GM21786 (cell line): ENCODE results near the gene USP27X.

Experiments used
- ATAC-seq: cut with Tn5 transposase; IDR thresholded peaks from one replicate; pipeline ENCODE4 v1.9.1; 2021; ENCODE audit not compliant: unreplicated experiment

USP27X gene

DNA sequence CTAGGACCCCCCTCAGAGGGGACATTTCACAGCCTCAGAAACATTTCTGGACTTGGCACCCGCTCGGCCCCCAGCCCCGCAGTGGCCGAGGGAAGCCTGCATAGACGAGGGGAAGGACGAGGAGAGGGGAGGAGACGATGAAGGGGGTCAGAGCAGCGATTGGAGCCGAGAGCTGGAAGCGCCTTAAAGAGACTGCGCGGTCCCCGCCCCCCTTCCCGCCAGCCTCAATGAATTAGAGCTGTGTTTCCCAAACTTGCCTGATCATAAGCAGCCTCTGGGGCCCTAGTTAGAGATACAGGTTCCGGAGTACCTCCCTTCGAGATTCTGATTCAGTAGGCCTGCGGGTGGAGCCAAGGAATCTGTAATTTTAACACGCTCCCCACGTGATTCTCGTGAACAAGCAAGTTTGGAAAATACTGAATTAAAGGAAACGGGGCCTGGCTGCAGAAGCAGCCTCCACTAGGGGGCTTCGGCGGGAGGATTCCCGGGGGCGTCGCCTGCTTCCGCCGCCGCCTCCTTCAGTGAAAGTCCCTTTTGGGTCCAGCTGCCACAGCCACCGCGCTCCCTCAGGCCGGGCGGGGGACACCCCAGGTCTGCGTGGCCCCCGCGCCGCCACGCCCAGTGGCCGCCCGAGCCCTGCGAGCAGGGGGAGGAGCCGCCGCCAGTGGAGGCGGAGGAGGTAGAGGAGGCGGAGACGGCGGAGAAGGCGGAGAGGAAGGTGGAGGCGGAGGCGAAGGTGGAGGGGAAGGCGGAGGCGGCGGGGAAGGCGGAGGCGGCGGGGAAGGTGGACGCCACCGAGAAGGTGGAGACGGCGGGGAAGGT is at the start of gene USP27X:
TSS of gene USP27X (plus strand) at position 651 of the 822 bp plus-strand sequence. CDS start 824 bp downstream, outside the sequence.
- ATAC-seq, result peak; percentile 87

DNA sequence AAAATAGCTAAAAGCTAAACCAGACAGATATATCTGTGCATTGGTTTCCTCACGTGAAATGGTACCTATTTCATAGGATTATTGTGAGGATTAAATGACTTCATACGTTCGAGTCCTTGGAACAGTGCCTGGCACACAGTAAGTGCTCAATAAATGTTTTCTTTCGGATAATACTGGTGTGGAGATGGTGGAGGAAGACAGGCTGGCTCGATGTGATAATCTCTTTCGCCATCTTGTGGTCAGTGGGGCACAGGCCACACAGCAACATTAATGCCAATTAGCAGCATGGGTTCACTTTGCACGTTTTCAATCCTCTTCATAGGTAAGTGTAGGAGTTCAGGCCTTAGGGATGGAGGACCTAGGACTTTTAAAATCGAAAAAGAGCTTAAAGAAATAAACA is 40.9 kb upstream of the USP27X start:
- ATAC-seq, result peak; percentile 67

DNA sequence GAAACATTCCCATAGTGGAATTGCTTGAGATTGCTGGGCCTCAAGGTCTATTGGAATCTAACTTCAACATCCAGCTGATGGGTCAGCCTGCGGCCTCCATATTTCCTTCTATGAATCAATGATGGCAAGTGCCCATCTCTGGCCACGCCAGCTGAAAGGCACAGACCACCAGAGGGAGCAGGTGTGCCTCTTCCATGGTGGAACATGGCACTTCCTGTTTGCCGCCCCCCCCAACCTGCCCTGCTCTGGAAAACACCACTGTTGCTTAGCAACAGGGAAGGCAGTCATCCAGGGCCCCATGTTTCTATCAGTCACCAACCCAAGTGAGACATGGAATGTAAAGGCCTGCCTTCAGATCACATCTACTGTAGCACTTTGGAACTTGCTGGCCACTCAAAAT is 38.6 kb upstream of the USP27X start:
- ATAC-seq, result peak; percentile 49

DNA sequence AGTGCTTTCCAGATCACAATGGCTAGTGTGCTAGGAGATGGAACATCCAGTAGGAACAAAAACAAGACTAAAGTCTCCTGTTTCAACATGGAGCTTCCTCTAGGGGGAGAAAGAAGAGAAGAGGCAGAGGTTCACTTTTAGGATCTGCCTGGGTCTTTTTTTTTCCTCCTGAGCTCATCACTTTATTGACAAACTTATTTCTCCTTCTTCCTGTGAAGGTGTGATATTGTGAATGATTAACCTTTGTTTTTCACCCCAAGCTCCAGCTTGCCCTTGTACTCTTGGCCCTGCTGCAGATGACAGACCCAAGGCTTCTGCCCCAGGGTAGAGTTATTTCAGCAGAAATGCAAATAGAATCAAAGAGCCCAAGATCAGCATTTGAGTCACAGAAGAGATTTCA is 36.7 kb upstream of the USP27X start:
- ATAC-seq, result no peak

DNA sequence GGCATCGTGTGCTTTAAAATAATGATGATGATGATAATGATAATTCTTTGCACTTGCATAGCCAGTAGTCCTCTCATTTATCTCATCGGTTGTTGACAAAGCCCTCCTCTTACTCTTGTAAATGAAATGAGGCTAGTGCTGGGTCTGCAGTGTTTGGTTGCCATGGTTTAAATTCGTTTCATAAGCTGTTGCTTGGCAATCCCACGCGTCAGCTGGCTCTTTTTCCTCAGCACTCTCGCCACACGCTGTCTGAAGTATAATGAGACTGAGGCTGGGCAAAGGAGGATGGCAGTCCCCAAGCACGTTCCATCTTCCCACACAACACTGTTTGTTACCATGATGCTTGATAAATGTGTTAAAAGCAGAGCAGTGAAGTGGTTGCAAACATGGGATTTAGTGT is 34.7 kb upstream of the USP27X start:
- ATAC-seq, result no peak

DNA sequence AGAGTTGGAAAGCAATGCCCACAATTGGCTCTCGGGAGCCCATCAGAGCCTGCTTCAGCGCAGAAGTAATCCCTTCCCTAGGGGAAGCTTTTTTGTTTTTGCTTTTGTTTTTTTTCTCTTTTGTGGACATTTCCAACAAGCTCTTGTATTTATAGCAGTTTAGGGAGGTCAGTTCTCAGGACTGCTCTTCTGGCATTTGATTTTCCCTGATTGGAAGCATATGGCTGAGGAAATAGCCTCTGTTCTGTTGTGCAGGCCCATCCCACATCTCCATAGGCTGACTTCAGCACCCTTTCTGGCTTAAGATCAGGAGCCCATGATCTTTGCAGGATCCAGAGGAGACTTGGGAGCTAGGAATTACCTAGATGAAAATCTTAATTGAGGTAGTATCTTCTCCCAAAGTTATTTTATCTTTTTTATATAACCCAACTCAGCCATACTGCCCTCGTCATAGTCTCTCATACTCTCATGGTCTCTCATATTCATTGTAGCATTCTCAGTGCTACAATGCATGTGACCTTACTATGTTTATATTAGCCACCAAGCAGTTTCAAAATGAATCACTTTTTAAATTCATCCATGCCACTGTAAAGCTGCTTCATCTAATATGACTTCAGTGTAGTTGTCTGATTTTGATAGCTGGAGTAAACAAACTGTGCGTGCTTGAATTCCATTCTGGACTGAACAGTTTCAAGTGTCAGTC is 33.4 kb upstream of the USP27X start:
- ATAC-seq, result peak; percentile 69

DNA sequence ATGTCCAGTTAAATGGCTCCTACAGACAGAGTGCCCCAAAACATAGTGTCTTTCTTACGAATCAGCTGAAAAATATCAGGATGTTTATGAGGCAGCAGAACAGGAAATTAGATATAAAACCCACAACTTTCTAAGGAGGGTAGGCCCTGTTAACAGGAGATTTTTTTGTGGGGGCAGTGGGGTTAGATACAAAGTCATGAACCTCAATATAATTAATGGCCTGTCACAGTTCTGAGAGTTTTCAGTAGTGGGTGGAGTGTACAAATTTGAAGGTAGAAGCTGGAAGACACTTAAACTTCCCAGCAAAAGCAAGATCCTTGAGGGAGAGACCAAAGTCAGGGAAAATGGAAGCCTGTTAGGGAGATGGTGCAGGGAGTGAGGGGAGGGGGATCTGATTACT is 32.8 kb upstream of the USP27X start:
- no peak for ATAC-seq

DNA sequence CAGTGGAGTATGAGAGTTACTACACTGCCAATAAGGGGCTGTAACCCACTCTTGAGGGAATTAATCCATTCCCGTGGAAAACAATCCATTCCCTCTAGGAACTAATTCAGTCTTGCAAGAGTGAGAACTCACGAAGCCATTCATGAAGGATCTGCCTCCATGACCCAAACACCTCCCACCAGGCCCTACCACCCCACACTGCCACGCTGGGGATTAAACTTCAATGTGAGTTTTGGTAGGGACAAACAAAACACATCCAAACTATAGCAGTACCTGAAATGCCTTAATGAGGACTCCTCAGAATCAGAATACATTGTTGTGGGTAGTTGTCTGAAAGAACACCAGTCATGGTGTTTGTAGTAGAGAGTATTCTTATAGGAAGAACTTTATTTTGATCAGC is 31.0 kb upstream of the USP27X start:
- no peak for ATAC-seq

DNA sequence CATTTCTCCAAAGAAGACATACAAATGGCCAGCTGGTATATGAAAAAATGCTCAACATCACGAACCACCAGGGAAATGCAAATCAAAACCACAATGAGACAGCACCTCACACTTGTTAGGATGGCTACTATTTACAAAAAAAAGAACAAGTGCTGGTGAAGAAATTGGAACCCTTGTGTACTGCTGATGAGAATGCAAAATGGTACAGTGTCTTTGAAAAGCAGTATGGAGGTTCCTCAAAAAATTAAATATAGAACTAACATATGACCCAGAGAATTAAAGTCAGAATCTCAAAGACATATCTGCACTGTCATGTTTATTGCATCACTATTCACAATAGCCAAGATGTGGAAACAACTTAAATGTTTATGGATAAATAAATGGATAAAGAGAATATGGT is 29.3 kb upstream of the USP27X start:
- ATAC-seq, result no peak

DNA sequence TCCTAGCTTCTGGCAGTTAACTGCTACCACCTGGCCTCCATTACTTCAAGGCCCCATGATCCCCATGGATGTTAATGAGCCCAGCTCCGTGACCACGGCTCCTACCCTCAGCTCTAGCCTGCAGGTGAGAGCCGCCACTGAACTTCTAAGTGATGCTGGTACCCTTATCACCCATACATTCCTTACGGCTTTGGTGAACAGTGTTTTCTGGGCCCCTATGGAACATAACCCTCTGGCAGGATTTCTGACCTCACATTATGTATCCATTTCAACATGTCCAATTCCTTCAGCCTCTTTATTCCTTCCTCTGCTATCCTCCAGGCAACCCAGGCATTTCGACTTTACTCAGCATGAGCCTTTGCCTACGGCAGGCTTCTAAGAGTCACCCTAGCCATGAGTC is 25.6 kb upstream of the USP27X start:
- no peak for ATAC-seq

DNA sequence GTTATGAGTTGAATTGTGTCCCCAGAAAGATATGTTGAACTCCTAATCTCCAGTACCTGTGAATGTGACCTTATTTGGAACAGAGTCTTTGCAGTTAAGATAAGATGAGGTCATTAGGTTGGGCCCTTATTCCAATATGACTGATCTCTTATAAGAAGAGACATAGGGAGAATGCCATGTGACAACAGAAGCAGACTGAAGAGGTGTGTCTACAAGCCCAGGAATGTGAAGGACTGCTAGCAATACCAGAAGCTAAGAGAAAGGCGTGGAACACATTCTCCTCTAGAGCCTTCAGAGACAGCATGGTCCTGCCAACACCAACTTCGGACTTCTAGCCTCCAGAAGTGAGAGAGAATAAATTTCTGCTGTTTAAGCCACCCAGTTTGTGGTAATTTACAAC is 22.5 kb upstream of the USP27X start:
- ATAC-seq, result no peak

DNA sequence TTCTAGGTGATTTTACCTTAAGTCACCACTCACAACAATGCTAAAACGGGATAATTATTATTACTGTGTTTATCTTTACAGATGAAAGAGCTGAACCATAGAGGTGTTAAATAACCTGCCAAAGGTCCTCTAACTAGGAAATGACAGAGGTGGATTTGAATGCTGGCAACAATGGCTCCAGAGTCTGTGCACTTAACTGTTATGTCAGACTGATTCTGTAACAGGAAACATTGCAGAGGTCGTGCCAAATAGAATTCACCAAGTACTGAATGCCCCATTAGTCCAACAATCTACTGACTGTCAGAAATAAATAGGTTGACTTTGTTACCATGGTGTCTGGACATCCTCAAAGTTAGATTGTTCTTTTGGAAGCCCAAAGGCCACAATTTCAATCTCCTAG is 20.9 kb upstream of the USP27X start:
- no peak for ATAC-seq

DNA sequence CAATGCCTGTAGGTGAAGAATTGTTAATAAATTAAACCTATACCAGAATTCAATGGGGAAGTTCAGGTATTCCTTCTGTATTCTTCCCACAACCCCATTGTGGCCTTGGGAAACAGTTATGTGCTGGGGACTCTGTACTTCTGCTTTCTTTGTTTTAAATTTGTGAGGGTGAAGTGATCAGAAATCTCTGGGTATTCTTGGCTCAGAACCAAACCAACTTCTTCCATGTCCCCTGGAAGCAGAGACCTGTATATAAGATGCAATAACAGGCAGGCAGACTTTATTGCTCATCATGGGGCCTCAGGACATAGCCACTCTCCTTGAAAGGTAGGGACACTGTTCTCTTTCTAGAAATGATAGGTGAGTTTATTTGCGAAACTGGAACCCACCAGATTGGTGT is 19.8 kb upstream of the USP27X start:
- ATAC-seq, result no peak

DNA sequence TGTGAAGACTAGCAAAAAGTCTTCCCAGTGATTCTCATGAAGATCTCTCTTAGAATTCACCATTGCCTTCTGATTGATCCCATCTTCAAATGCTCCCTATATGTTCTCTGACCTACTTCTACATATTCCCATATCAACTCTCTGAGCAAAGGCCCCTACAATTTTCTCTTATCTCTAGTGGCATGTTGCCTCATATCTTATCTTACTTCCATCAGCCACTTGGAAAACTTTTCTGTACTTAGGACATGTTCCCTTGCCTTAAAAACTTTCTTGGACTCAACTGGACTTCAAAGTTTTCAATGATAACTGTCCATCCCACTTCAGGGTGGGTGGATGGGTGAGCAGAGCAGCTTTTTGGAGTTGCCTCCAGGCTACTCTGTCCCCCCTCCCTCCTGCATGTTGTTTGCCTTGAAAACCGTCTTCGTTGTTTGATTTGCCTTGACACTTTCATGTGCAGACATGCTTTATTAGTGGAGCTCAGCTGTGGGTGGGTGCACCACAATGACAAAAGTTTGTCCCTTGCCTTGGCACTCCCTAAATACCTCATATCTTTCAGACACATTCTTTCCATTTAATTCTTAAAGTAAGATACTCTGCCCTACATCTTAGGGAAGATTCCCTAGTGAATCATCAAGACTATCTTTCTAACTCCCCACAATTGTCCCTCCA is 18.3 kb upstream of the USP27X start:
- no peak for ATAC-seq

DNA sequence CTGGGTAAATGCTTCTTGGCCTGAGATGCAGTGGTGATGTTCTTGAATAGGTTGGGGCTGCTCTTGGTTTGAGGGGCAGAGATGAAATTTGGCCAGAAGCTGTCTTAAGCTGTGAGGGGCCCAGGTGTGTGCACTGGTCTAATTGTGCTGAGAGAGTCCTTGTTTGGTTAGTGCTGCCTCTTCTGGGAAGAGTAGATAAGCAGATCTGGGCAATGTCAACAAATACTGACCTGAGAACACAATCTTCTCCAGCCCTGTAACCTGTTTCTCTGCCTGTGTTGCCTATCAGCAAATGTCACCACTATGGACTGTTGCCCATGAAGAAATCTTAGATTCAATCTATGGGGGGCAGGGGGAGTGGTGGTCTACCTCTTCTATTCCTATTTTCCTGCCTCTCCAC is 17.2 kb upstream of the USP27X start:
- ATAC-seq, result no peak

DNA sequence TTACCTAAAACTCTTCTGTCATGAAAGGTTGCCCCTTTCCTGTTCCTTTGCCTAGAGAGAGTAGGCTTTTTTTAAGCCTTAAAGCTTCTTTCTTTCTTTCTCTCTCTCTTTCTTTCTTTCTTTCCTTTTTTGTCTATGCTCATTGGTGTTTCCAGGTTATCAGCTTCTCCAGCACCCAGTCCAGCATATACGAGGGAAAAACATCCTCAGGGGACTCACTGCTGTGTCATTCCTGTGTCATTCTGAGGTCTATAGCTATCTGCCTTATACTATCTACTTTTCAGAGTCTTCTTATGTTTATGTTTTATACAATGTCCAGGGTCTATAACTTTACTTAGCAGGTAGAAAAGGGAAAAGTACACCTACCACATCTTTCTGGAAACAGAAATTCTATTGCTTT is 10.5 kb upstream of the USP27X start:
- no peak for ATAC-seq

DNA sequence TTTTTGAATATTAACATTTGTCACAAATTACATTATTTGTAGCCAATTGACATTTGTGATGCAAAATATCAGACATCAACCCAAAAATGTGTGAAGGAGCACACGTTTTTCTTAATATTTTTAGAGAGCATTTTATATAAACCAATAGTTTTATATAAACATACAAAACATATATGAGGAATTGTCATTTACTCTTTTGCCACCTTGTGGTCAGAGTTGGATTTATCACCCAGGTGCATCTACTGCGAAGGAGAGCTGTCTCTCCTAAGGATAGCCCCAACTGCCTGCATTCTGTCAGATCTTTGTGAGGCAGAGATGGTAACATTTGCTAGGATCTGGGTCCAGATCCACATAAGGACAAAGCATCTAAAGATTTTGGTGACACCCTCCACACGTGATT is 2.5 kb upstream of the USP27X start:
- no peak for ATAC-seq

DNA sequence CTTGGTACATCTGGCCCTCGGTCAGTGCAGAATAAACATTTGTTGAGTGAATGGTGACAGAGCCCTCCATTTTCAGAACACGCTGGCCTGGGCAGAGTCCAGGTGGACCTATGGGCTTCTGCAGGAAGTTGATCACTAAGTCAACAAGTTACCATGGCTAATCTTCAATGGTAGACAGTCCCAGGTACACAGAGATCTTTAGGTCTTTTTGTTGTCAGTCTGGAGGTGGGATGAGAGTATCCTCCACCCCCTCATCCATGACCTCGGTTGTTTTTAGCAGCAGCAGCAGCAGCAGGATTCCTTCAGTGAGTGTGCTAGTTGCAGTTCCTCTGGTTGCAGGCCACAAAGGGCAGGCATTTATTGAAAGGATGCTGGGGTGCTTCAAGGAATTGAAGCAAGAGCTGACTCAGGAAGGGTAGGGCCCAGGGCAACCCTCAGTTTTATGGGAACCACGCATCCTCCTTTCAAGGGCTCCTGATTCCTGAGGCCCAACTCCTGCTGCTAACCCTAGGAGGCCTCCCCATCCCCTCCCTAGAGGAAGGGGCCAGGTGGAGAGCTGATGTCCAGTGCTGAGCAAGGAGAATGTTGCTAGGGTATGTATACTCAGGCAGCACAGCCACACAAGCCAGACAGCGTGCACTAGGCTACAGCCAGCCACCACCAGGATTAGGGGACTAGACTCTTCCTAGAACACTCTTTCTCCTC is 1.7 kb upstream of the USP27X start:
- ATAC-seq, result no peak

DNA sequence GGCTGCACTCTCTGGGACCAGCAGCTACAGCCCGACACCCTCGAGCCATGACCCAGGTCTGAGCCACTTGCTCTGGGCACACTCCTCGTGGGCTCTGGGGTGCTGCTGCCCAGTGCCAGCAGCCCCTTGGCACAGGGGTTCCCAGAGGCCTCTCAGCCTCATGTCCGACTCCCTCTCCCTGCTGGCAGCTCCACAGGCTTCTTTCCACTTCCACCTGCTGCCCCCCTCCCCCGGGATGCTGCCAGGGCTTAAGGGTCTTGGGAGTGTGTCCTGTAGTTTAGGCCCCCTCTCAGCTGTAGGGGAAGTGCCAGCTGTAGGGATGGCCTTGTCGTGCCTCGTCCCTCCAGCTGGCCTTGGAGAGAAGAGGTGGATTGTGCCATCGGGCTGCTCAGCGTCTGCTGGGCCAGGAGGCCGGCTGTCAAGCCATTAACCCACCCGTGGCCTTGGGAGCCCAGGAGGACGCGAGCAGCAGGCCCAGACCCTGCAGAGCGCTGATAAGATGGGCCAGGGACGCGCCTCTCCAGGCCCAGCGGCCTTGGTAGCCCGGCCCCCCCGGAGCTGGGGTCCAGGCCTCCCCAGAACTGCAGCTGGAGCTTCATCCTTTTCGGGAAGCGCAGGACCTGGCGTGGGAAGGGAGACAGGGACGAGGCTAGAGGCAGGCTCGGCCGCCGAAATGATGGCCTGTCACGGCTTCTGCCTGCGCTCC is 1.0 kb upstream of the USP27X start:
- ATAC-seq, result no peak

DNA sequence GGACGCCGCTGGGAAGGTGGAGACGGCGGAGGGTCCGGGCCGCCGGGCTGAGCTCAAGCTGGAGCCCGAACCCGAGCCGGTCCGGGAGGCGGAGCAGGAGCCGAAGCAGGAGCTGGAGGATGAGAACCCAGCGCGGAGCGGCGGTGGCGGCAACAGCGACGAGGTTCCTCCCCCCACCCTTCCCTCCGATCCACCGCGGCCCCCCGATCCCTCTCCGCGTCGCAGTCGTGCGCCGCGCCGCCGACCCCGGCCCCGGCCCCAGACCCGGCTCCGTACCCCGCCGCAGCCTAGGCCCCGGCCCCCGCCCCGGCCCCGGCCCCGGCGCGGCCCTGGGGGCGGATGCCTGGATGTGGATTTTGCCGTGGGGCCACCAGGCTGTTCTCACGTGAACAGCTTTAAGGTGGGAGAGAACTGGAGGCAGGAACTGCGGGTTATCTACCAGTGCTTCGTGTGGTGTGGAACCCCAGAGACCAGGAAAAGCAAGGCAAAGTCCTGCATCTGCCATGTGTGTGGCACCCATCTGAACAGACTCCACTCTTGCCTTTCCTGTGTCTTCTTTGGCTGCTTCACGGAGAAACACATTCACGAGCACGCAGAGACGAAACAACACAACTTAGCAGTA is 483 bp downstream of the USP27X start:
- peak; percentile 3 for ATAC-seq
